ENCODE data around the gene GLYR1.

GLYR1 gene

DNA sequence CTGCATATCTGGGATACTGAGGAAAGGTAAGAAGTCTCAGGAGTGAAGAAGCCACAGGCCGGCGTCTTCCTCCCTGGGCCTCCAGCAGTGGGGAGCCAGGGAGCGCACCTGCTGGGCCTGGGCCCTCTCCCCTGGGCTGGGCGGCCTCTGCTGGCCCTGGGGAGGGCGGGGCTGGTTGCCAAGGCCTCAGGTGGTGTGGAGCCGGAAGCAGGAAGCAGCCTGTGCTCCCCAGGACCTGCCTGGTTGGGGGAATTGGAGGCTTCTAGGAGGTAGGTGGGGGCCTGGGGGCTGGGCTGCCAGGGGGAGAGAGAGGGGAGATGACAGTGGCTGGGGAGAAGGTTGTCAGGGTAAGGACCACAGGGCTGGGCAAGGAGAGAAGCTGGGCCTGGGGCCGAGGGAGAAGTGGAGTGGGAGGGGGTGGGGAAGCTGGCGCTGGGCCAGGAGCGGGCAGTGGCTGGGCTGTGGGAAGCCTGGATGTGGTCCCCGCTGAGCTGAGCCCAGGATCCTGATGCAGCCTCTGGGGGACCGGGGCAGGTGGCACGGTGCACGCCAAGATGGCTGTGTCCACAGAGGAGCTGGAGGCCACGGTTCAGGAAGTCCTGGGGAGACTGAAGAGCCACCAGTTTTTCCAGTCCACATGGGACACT lies 51.8 kb downstream of the GLYR1 start, which contains the start of gene SMIM22:
TSS of gene SMIM22 (plus strand) at position 189 of the 647 bp plus-strand sequence. CDS start at position 555, 366 bp downstream.
- no peak within 1 kb of the TSS for H3K4me3 ChIP-seq (replicated peaks; ENCODE audit: low read depth, low read length)
- TF ChIP-seq, protein P1, sequence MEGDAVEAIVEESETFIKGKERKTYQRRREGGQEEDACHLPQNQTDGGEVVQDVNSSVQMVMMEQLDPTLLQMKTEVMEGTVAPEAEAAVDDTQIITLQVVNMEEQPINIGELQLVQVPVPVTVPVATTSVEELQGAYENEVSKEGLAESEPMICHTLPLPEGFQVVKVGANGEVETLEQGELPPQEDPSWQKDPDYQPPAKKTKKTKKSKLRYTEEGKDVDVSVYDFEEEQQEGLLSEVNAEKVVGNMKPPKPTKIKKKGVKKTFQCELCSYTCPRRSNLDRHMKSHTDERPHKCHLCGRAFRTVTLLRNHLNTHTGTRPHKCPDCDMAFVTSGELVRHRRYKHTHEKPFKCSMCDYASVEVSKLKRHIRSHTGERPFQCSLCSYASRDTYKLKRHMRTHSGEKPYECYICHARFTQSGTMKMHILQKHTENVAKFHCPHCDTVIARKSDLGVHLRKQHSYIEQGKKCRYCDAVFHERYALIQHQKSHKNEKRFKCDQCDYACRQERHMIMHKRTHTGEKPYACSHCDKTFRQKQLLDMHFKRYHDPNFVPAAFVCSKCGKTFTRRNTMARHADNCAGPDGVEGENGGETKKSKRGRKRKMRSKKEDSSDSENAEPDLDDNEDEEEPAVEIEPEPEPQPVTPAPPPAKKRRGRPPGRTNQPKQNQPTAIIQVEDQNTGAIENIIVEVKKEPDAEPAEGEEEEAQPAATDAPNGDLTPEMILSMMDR (IDR thresholded peaks at IDR 0.05; ENCODE audit: low read depth, low read length, missing control alignments): no peak
- DNase-seq (ENCODE audit: extremely low read depth, low read depth): no peak

- H3K4me3 ChIP-seq (replicated peaks; ENCODE audit: low read depth, low read length): no peak overlapping the region
- TF ChIP-seq, protein P1 (IDR thresholded peaks at IDR 0.05; ENCODE audit: low read depth, low read length, missing control alignments): no peak
- DNase-seq (ENCODE audit: extremely low read depth, low read depth): no peak
Observed at GRCh38 chr16:4792951-4793513, 54.1 kb downstream of the GLYR1 start.

DNA sequence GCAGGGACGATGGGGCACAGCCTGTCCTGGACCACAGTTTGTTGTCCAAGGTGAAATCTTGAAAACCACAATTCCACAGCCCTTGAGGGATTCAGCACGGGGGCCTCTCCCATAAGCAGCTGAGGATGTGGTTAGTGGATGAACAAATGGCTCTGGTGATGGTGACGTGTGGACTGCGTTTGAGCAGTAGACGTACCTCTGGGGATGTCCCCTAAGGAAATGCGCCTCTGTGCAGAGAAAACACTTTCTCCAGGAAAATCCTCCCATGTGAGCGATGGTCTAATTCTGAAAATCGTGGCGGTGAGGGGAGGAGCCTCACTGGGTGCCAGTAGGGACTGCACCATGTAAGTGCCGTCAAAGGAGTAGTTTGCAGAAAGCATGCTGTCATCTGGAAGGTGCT lies 56.2 kb downstream of the GLYR1 start:
- no peak overlapping the region for H3K4me3 ChIP-seq (replicated peaks; ENCODE audit: low read depth, low read length)
- no peak for DNase-seq (ENCODE audit: extremely low read depth, low read depth)
- TF ChIP-seq, protein P1 (IDR thresholded peaks at IDR 0.05; ENCODE audit: low read depth, low read length, missing control alignments): no peak

DNA sequence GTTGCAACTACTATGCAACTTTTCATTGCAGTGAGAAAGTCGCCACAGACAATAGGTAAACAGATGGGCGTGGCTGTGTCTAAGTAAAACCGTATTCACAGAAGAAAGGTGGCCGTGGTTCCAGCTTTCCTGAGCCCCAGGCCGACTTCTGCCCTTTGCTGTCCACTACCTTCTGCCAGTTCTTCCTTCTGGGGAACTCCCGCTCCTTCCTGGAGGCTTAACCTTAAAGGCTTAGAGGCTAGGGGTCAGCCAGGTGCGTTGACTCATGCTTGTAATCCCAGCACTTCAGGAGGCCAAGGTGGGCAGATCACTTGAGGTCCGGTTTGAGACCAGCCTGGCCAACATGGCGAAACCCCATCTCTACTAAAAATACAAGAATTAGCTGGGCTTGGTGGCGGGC lies 56.8 kb downstream of the GLYR1 start:
- no peak overlapping the region for H3K4me3 ChIP-seq (replicated peaks; ENCODE audit: low read depth, low read length)
- no peak for DNase-seq (ENCODE audit: extremely low read depth, low read depth)
- TF ChIP-seq, protein P1 (IDR thresholded peaks at IDR 0.05; ENCODE audit: low read depth, low read length, missing control alignments): no peak

- no peak for DNase-seq (ENCODE audit: extremely low read depth, low read depth)
- TF ChIP-seq, protein P1 (IDR thresholded peaks at IDR 0.05; ENCODE audit: low read depth, low read length, missing control alignments): no peak
- H3K4me3 ChIP-seq (replicated peaks; ENCODE audit: low read depth, low read length): no peak overlapping the region
Observed at GRCh38 chr16:4788910-4789309, 58.2 kb downstream of the GLYR1 start.

- DNase-seq (ENCODE audit: extremely low read depth, low read depth): no peak
- H3K4me3 ChIP-seq (replicated peaks; ENCODE audit: low read depth, low read length): no peak overlapping the region
- TF ChIP-seq, protein P1 (IDR thresholded peaks at IDR 0.05; ENCODE audit: low read depth, low read length, missing control alignments): no peak
Observed at GRCh38 chr16:4788489-4788889, 58.6 kb downstream of the GLYR1 start.
